ENCODE measurements around the gene SLC7A5.
"Not testable (repeated sequence)": the region's sequence is repeated elsewhere in the genome, so short reads cannot be mapped to it uniquely, and the experiment has no call there.

The SLC7A5 gene

DNA sequence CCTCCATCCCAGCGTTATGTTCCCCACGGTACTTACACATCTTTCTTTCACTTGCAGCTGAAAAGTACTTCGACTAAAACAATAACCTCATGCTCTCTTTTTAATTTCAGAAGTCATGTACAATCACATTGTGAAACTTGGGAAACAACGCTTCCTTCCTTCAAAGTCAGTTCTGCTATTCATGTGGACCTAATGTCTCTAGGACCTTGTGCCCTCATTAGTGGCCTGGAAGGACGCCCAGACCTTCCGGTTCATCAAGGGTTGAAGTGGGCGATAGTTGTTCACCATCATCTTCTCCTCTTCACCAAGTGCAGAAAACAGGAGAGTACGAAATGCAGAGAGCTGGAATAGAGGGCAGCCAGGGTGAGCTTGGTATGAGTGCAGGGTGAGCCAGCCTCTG, 18.6 kb upstream of the SLC7A5 start:
- not testable (repeated sequence) for DNase-seq

DNA sequence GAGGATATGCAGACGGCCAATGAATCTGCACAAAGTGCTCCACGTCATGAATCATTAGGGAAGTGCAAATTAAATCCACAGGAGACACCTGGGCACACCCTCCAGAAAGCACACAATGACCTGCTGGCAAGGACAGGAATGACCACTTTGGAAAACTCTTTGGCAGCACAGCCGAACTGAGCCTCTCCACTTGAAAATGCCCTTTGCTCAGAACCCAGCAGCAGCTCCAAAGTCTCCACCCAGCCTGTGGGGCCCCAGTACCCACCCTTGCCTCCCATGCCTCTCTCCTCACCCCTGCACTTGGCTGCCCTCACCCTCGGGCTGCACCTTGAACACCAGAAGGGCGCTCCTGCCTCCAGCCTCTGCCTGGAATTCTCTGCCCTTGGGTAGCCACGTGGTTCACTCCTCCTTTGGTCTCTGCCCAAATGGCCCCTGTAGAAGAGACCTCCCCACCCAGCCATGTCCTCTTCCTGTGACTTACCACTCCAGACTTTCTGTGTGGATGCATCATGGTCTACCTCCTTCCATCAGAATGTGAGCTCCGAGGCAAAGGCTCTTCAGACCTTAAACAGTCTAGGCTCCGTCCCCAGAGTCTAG, 16.2 kb upstream of the SLC7A5 start:
- not testable (repeated sequence) for DNase-seq

DNA sequence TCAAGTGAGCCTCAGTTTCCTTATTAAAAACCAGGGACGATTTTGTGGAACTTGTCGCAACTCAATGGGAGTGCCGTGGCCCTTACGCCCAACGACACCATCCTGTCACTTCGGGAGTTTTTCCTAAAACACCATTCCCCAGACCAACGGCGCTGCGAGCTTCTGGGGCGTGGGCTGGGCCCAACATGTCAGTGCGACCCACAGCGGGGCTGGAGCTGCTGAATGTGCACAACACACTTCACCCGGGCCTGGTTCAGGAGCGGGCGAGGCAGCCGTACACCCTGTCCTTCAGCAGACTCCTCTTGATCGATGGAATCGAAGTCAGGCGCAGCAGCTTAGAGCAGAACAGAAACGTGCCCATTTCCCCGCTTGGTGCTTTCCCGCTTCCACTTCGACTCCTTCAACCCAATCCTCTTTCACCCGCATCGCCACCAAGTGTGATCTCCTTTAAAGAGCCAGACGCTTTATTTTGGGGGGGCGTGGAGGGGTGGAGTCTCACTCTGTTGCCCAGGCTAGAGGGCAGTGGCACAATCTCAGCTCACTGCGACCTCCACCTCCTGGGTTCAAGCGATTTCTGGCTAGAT, 13.2 kb upstream of the SLC7A5 start:
- DNase-seq: no peak

DNA sequence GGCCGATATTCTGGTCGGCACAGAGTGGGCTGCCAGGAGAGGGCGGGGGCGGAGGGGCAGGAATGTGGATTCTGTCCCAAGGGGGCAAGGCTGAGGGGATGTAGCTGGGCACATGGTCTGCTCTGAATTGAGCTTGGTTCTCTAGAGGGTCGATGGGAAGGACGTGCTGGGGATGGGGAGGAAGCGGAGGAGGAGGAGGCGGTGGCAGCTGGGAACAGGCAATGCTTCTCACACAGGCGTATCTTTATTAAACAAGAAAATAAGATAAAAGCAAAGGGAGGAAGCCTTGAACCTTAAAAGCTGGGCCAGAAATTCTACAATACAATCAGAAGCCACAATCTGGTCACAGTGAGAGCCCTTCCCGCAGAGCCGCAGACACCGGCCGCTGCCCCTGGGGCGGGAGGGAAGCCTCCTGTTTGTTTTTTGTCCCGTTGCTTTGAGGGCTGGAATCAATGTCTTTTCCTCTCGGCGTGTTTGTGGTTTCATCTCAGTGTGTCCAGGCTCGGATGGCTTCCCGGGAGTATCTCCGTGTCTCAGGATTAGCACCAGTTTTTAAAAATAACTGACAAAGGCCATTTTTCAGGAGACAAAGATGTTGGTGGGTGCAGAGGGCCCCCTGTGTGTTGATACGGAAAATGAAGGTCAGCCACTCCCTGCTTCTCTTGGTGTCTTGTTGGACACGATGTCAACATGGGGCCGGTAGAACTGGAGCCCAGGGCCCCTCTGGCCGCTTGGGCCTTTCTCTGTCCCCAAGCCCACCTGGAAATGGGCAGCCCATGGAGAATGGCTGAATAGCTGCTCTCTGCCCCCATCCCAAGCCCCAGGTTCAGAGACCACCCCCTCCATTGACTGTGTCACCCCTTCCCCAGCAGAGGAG, 12.3 kb upstream of the SLC7A5 start:
- DNase-seq: no peak

DNA sequence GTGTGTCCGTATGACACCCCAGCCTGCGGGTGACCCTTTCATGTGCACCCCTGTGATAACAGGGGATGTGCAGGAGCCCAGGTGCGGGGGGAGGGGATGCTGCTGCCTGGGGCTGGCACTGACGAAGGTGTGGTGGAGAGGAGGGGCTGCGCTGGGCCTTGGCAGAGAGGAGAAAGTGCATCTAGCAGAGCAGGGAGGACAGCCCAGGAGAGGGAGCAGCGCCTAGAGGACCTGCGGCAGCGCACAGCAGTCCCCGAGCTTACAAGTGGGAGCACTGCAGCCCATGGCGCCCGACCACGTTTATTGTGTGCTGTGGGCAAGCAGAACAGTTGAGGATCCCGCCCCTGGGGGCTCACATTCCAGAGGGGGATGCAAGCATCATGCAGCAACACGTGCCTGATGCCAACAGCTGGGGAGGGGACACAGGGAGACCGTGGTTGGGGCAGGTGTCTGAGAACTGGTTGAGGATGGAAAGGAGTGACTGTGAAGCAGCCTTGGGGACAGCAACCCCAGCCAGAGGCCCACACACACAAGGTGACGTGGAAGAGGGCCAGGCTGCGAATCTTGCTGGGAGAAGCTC, 10.9 kb upstream of the SLC7A5 start:
- no peak for DNase-seq

- not testable (repeated sequence) for DNase-seq
Measured at GRCh38 chr16:87879411-87880013, 10.2 kb upstream of the SLC7A5 start.

GRCh38 chr16:87878704-87879103, 9.4 kb upstream of the SLC7A5 start:
- no peak for DNase-seq

DNA sequence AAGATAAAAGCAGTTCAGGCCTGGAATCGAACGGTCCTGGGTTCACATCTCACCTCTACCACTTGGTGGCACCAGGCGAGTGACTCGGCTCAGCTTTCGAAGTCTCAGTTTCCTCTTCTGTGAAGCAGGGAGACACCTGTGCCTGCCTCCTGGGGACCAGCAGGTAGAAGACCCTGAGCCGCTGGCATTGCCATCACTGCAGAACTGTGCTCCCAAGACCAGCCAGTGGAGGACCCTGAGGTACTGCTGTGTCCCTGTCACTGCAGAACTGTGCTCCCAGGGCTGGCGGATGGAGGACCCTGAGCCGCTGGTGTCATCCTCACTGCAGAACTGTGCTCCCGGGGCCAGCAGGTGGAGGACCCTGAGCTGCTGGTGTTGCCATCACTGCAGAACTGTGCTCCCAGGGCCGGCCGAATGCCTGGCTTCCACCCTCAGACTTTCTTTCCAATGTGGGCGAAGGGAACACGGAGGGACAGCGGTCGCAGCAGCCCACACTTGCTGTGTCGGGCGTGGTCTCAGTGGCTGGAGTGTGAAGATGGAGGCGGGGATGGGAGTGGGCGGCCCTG, 8.7 kb upstream of the SLC7A5 start:
- no peak for DNase-seq

GRCh38 chr16:87874639-87875427, 5.5 kb upstream of the SLC7A5 start:
- no peak for DNase-seq

DNA sequence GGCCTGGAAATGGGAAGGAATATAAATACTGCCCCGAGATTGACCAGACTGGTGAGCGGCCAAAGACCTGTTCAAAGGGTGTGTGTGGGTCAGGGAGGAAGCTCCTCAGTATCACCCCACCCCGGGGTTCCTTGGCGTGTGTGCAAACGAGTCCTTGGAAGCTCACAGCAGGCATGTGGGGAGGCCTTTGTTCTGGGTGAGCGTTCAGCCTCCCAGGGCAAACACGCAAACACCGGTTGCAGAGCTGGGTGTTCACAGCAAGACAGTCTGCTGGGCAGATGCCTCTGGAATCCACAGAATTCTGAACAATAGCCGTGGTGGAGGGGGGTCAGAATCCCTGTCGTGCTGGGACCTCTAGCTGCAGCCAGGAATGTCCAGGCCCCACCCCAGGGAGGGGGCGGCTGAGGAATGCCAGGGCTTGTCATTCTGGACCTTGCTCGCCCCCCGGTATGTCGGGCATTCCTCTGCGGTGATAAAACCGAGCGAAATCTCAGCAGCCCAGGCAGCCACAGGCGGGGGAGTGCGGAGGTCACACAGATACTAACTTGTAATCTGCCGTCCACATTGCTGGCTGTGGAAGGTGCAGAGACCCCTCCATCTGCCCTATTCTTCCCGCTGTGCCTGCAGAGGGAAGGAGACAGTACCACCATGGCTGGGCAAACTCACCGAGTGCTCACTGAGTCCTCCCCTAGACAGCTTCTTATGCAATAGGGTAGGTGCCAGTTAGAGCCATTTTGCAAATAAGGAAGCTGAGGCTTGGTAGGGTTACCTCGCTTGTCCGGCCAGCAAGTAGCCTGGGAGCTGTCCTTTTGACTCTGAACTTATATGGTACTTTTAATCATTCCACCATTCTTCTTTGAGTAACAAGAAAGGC, 1.3 kb upstream of the SLC7A5 start:
- DNase-seq: not testable (repeated sequence)

- not testable (repeated sequence) for DNase-seq
Measured at GRCh38 chr16:87869879-87870417, 641 bp upstream of the SLC7A5 start.

DNA sequence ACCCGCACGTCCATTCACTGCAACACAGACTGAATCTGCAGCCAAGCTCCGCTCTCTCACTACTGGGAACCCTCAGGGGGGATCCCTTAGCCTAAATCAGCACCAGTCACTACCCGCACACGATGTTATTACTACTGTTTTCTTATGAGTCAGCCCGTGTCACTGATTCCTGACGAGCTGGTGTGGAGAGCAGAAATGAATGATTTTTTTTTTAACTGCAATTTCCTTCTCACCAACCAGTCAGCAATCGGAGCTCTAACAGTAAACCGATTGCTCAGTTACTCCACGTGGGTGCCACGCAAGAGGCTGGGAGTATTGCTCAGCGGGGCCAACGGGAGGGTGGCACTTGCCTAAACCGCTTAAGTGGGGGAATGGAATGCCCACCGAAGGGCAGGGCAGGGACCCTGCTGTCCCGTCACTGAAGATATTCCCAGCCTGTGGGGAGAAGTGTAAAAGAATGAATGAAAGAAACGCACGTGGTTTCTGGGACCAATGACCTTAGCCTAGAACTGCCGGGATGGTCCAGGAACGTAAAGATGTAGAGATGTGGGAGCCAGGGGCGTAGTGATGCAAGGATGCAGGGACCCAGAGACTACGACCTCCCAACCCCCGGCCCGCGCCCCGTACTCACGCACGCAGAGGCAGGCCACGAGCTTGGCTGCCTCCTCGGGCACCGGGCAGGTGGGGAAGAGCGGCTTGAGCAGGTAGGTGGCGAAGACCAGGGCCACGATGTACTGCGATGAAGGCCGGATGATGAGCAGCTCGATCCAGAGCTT, 865 bp downstream of the SLC7A5 start:
- DNase-seq: peak; percentile 78 to 79

GRCh38 chr16:87865902-87866555, 3.3 kb downstream of the SLC7A5 start:
- peak; percentile 70 to 77 for DNase-seq

DNA sequence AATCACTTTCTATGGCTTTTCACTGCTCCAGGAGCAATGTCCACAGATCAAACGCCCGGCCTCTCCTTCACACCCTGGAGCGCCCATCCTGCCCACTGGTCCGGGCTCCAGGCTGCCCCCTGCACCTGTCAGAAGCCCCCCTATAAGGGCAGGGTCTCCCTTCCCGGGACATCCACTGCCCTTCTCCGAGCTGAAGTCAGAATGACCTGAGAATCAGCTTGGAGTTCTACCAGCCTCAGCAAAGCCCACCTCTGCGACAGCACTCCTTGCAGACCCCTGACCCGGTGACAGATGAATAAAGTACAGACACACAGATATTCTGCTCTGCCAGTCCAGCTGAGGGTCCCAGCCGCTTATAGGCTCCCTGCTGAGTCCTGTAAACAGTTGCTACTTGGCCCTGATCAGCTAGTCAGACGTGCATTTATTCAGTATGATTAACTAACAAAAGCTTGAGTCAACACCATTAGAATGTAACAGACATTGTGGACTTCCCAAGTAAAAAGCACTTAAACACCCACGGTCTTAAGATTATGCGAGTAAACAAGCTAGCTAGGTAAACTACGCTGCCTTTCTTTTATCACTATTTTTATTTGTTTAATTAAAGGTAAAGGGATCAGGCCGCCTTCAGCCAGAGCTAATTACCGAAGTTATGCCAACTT, 4.8 kb downstream of the SLC7A5 start:
- no peak for DNase-seq

- DNase-seq: not testable (repeated sequence)
Measured at GRCh38 chr16:87863327-87863635, 6.0 kb downstream of the SLC7A5 start.

DNA sequence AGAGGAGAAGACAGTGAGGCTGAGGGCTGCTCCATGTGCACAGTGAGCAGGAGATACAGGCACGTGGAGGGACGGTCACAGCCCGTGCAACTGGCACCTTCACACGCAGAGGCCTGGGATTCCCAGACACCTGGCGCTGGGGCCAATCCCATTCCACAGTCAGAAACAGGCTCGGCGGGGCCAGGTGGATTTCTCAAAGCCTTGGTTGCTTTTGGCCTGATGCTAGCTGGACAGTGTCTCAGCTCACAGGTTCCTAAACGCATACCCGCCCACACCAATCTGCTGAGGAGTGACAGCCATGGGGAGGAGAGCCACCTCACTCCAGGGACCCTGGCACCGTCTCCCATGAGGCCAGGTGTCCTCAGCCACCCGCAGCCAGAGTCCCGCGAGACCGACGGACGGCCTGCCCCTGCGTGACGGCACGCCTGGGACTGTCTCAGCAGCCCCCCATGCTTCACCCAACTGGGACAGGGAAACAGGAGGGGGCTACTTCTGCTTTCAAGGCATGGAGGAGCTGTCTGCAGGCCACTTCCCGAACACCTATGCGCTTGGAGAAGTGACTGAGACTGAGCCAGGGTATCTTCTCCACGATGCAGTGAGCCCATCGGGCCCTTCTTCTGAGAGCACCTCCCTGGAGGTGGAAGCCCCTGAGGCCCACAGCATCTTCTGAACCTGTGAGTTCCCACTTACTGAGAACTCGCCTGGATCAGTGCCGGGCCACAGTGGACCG, 6.5 kb downstream of the SLC7A5 start:
- DNase-seq: not testable (repeated sequence)

- not testable (repeated sequence) for DNase-seq
Measured at GRCh38 chr16:87861300-87862099, 7.8 kb downstream of the SLC7A5 start.
